Amniotic epithelial cell (primary cell): ENCODE data around the gene ACD.
"Not testable (repeated sequence)": the region's sequence is repeated elsewhere in the genome, so short reads cannot be mapped to it uniquely, and the experiment has no call there.

Source experiments
- DNase-seq: peaks from one replicate; pipeline ENCODE4 v3.0.0-alpha.2; 2010; ENCODE audit warnings: low read depth

ACD gene

GRCh38 chr16:67659675-67660563 is at the start of gene ACD:
Gene ACD (minus strand): TSS chr16:67660260. CDS start chr16:67660220, 40 bp downstream.
- peak; percentile 77 for DNase-seq

- DNase-seq = no peak
These were observed 49.0 kb upstream of the ACD start for GRCh38 chr16:67709050-67709449.

- no peak for DNase-seq
These were observed 48.3 kb upstream of the ACD start for GRCh38 chr16:67708368-67708771.

DNA sequence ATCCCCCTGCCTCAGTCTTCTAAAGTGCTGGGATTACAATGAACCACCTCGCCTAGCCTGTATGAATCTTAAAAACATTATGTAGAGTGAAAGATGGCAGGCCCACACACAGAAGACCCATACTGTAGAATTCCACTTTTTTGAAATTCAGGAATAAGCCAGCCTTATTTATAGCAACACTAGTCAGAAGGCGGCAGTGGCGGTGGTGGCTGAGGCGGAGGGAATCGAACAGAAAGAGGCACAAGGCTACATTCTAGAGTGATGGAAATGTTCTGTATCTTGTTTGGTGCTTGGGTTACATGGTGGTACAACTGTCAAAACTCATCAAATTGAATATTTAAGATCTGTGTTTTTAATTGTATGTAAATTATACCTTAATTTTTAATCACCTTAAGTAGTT is 47.7 kb upstream of the ACD start:
- no peak for DNase-seq

- no peak for DNase-seq
These were observed 47.1 kb upstream of the ACD start for GRCh38 chr16:67707210-67707609.

DNA sequence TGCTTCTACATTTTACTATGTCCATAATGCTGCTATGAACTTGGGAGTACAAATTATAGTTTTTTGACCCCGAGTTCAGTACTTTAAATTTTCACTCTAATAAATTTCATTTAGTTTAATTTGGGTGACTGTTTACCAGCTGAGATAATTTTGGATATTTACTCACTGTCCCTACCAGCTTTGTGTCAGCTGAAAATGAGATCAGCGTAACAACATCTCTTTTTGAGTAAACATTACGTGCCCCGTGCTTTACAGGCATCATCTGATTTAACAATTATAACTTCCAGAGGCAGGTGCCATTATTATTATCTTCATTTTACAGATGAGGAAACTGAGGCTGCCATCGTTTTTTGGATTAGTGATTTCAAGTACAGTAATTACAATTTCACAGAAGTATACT is 44.0 kb upstream of the ACD start:
- DNase-seq = no peak

GRCh38 chr16:67703626-67704025 is 43.6 kb upstream of the ACD start:
- DNase-seq = no peak

DNA sequence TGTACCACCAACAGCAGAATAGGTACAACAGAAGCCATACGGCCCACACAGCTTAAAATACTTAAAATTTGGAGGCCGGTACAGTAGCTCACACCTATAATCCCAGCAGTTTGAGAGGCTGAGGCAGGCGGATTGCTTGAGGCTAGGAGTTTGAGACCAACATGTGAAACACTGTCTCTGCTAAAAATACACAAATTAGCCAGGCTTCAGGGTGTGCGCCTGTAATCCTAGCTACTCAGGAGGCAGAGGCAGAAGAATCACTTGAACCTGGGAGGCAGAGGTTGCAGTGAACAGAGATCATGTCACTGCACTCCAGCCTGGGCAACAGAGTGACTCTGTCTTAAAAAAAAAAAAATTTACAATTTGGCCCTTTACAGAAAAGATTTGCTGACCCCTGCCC is 42.1 kb upstream of the ACD start:
- no peak for DNase-seq

DNA sequence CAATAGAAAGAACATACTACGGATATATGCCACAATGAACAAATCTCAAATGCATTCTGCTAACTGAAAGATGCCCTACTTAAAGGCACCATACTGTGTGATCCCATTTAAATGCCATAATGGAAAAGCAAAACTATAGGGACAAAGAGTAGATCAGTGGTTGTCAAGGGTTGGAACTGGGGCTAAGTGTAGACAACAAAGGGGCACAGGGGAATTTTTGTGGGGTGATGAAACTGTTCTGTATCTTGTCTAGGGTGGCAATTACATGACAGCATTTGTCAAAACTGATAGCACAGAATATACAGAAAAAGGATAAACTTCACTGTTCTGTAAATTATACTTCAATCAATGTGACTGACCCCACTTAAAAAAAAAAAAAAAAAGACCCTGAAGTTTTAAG is 41.4 kb upstream of the ACD start:
- no peak for DNase-seq

- no peak for DNase-seq
These were observed 39.2 kb upstream of the ACD start for GRCh38 chr16:67699265-67699664.

GRCh38 chr16:67697422-67698185 is 37.5 kb upstream of the ACD start:
- no peak for DNase-seq

- no peak for DNase-seq
These were observed 34.6 kb upstream of the ACD start for GRCh38 chr16:67694611-67695010.

DNA sequence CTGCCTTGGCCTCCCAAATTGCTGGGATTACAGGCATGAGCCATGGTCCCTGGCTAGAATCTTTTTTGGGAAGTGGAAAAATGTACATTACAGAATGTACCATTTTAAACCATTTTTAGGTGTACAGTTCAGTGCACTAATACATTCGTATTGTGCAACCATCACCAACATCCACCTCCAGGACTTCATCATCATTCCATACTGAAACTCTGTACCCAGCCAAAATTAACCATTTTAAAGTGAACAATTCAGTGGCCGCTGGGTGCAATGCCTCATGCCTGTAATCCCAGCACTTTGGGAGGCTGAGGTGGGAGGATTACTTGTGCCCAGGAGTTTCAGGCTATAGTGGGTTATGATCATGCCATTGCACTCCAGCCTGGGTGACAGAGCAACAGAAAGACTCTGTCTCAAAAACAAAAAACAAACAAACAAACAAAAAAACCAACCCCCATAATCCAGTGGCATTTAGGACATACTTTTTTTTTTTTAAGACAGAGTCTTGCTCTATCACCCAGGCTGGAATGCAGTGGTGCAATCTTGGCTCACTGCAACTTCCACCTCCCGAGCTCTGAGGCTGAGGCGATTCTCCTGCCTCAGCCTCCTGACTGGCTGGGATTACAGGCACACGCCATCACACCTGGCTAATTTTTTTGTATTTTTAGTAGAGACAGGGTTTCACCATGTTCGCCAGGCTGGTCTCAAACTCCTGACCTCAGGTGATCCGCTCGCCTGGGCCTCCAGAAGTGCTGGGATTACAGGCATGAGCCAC is 33.6 kb upstream of the ACD start:
- DNase-seq = not testable (repeated sequence)

- DNase-seq = no peak
These were observed 25.5 kb upstream of the ACD start for GRCh38 chr16:67685388-67686112.

GRCh38 chr16:67683767-67684166 is 23.7 kb upstream of the ACD start:
- DNase-seq = no peak

DNA sequence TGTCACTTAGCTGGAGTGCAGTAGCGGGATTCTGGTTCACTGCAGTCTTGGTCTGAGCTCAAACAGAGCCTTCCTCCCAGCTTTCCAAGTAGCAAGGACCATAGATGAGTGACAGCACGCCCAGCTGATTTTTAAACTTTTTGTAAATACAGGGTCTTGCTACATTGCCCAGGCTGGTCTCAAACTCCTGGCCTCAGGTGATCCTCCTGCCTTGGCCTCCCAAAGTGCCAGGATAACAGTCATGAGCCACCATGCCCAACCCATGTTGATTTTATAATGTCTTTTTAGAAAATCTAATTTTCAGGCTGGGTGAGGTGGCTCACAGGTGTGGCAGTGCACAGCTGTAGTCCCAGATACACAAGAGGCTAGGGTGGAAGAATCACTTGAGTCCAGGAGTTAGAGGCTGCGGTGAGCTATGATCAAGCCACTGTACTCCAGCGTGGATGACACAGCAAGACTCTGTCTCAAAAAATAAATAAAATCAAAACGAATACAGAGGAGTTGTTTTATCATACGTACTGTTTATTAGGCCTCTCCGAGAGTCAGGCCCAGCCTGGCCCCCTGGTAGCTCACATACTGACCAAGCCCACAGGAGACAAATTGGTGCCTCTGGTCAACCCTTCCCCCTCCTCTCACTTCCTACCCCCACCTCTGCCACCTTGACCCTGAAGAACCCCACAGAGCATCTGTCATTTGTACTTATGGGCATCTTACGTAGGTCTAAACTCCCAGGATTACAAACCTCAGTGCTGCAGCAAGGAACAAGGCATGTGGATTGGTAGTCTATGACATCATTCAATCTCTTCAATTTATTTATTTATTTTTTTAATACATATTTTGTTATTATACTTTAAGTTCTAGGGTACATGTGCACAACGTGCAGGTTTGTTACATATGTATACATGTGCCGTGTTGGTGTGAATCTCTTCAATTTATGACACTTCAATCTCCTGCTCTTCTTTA is 20.2 kb upstream of the ACD start:
- no peak for DNase-seq

GRCh38 chr16:67678354-67679023 is 18.4 kb upstream of the ACD start:
- no peak for DNase-seq

DNA sequence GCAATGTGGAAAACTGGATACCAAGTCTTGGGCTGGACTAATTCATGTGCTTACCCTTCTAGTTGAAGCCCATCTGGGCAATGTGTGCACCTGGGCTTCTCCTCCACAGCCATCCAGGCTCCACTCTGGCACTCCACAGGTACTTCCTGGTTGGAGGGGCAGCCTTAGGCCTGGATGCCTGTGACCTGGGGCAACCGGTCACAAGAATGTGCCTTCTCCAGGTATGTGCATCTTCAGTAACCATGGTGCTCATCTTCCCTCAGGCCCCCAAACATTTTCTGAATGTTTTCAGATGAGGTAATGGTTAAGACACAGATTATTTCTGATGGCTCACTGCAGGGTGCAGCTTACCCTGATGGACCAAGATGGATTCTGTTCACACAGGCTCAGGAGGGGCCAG is 17.7 kb upstream of the ACD start:
- no peak for DNase-seq

GRCh38 chr16:67676939-67677338 is 16.9 kb upstream of the ACD start:
- no peak for DNase-seq

- no peak for DNase-seq
These were observed 16.5 kb upstream of the ACD start for GRCh38 chr16:67676516-67676915.
